Liver (tissue), 3 donors: Measurements from ENCODE around the gene GSK3A.

Experiments
- FOXA1 ChIP-seq: IDR thresholded peaks from 2 replicates; pipeline ENCODE4 v1.6.1; 2016; ENCODE audit warnings: antibody characterized with exemption
- GABPA ChIP-seq, 2 donors: IDR thresholded peaks in 1 of 2; conservative IDR thresholded peaks in 1 of 2; 2 replicates each; pipeline ENCODE4 v1.6.1; 2016; ENCODE audit warnings: antibody characterized with exemption in 2 of 2, mild to moderate bottlenecking in 1 of 2, moderate library complexity in 1 of 2
- NR2F2 ChIP-seq: IDR thresholded peaks from 2 replicates; pipeline ENCODE4 v1.6.1; 2016; ENCODE audit warnings: antibody characterized with exemption
- RXRA ChIP-seq, 2 donors: IDR thresholded peaks; 2 replicates each; pipeline ENCODE4 v1.6.1; 2017 to 2018; ENCODE audit warnings: antibody characterized with exemption in 2 of 2, mild to moderate bottlenecking in 1 of 2
- SP1 ChIP-seq: IDR thresholded peaks from 2 replicates; pipeline ENCODE4 v1.6.1; 2018; ENCODE audit warnings: antibody characterized with exemption, mild to moderate bottlenecking
- TAF1 ChIP-seq: conservative IDR thresholded peaks from 2 replicates; pipeline ENCODE4 v1.6.1; 2016; ENCODE audit warnings: antibody characterized with exemption, mild to moderate bottlenecking
- YY1 ChIP-seq: IDR thresholded peaks from 2 replicates; pipeline ENCODE4 v1.6.1; 2016; ENCODE audit warnings: antibody characterized with exemption, mild to moderate bottlenecking
- TF ChIP-seq, protein P1 (sequence below): fragments of 150-350 bp; IDR thresholded peaks from 2 replicates; pipeline ENCODE4 v1.5.1; 2017; ENCODE audit warnings: improper control_type of control experiment, low read depth, low read length; ENCODE audit not compliant: missing input control
- TF ChIP-seq, protein P2 (sequence below): IDR thresholded peaks from 2 replicates; pipeline ENCODE4 v1.6.1; 2016; ENCODE audit warnings: antibody characterized with exemption
- TF ChIP-seq, protein P3 (sequence below): IDR thresholded peaks from 2 replicates; pipeline ENCODE4 v1.6.1; 2016; ENCODE audit warnings: antibody characterized with exemption, mild to moderate bottlenecking
- donor health status: healthy.
- donor health status: healthy.

DNA sequence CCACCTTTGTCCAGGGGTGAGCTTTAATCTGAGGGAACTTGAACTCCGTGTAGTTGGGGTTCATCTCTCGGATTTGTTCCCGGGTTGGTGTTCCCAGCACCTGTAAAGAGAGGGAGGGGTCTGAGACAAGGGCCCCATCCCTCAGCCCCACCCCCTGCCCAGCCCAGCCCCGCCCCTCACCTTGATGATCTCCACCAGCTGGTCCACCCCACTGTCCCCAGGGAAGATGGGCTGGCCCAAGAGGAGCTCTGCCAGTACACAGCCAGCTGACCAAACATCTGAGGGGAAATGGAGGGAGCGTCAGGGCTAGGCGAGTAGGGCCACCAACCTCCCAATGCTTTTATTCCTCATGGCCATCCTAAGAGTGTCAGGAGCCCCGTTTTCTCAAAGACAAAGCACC is 9.3 kb downstream of the GSK3A start:
- TF ChIP-seq, protein P1, sequence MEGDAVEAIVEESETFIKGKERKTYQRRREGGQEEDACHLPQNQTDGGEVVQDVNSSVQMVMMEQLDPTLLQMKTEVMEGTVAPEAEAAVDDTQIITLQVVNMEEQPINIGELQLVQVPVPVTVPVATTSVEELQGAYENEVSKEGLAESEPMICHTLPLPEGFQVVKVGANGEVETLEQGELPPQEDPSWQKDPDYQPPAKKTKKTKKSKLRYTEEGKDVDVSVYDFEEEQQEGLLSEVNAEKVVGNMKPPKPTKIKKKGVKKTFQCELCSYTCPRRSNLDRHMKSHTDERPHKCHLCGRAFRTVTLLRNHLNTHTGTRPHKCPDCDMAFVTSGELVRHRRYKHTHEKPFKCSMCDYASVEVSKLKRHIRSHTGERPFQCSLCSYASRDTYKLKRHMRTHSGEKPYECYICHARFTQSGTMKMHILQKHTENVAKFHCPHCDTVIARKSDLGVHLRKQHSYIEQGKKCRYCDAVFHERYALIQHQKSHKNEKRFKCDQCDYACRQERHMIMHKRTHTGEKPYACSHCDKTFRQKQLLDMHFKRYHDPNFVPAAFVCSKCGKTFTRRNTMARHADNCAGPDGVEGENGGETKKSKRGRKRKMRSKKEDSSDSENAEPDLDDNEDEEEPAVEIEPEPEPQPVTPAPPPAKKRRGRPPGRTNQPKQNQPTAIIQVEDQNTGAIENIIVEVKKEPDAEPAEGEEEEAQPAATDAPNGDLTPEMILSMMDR, result no peak
- no peak for TF ChIP-seq NR2F2
- TF ChIP-seq SP1, result no peak
- TF ChIP-seq, protein P2, sequence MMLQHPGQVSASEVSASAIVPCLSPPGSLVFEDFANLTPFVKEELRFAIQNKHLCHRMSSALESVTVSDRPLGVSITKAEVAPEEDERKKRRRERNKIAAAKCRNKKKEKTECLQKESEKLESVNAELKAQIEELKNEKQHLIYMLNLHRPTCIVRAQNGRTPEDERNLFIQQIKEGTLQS, result no peak
- TF ChIP-seq FOXA1, result no peak
- TF ChIP-seq YY1, result no peak
- no peak for TF ChIP-seq RXRA (IDR thresholded peaks at IDR 0.05)
- no peak for TF ChIP-seq GABPA (IDR thresholded peaks at IDR 0.05 in 1 of 2, conservative IDR thresholded peaks at IDR 0.05 in 1 of 2)
- TF ChIP-seq, protein P3, sequence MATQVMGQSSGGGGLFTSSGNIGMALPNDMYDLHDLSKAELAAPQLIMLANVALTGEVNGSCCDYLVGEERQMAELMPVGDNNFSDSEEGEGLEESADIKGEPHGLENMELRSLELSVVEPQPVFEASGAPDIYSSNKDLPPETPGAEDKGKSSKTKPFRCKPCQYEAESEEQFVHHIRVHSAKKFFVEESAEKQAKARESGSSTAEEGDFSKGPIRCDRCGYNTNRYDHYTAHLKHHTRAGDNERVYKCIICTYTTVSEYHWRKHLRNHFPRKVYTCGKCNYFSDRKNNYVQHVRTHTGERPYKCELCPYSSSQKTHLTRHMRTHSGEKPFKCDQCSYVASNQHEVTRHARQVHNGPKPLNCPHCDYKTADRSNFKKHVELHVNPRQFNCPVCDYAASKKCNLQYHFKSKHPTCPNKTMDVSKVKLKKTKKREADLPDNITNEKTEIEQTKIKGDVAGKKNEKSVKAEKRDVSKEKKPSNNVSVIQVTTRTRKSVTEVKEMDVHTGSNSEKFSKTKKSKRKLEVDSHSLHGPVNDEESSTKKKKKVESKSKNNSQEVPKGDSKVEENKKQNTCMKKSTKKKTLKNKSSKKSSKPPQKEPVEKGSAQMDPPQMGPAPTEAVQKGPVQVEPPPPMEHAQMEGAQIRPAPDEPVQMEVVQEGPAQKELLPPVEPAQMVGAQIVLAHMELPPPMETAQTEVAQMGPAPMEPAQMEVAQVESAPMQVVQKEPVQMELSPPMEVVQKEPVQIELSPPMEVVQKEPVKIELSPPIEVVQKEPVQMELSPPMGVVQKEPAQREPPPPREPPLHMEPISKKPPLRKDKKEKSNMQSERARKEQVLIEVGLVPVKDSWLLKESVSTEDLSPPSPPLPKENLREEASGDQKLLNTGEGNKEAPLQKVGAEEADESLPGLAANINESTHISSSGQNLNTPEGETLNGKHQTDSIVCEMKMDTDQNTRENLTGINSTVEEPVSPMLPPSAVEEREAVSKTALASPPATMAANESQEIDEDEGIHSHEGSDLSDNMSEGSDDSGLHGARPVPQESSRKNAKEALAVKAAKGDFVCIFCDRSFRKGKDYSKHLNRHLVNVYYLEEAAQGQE, result no peak
- no peak for TF ChIP-seq TAF1
